Skeletal muscle cell (primary cell): ENCODE data around the gene LSM2.
"Not testable (repeated sequence)": the region's sequence is repeated elsewhere in the genome, so short reads cannot be mapped to it uniquely, and the experiment has no call there.

Experiments used
- DNase-seq: peaks from one replicate; pipeline ENCODE4 v3.0.0-alpha.2; 2010; ENCODE audit warnings: low read depth
- H3K4me3 ChIP-seq: 2 replicates; pipeline ENCODE4 v1.5.1; 2011; ENCODE audit warnings: low read depth, mild to moderate bottlenecking, control low read depth, low read length, moderate library complexity

The LSM2 gene

DNA sequence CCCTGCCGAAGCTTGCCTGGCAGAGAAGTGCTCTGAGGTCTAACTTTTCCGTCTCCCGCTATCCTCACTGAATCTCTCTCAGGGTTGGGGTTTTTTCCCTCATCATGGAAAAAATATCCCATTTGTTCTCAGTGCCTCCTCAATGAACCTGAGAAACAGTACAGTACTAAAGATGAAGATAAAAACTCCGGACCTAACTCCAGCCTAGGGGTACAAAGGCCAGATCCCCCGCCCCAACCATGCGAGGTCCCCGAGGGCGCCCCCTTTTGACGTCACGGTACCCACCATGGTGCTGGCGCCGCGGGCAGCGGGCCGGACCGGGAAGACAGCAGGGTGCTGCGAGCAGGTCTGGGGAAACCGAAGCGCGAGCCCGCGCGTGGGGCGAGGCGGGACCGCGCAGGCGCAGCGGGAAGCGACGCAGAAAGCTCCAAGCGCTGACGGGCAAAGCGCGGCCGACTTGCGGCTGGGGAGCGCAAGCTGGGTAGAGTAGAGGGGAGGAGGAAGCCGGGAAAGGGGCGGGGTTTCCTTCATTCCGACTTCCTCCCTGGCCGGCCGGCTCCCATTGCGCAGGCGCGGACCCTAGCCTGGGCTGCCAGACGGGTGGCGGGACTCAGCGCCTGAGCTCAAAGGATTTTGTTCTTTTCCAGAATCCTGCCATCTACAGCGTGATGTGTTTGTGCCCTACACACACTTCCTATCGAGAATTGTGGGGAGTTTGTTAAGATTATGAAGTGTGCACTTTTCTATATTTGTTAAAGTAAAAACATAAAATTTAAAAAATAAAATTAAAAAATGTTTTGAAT lies at the start of gene LSM2:
LSM2 (minus strand) TSS at position 497 of the 803 bp plus-strand sequence; CDS start at position 288, 209 bp downstream.
- DNase-seq, result peak; percentile 89
- H3K4me3 ChIP-seq, result peak within 1 kb of the TSS; percentile 85

DNA sequence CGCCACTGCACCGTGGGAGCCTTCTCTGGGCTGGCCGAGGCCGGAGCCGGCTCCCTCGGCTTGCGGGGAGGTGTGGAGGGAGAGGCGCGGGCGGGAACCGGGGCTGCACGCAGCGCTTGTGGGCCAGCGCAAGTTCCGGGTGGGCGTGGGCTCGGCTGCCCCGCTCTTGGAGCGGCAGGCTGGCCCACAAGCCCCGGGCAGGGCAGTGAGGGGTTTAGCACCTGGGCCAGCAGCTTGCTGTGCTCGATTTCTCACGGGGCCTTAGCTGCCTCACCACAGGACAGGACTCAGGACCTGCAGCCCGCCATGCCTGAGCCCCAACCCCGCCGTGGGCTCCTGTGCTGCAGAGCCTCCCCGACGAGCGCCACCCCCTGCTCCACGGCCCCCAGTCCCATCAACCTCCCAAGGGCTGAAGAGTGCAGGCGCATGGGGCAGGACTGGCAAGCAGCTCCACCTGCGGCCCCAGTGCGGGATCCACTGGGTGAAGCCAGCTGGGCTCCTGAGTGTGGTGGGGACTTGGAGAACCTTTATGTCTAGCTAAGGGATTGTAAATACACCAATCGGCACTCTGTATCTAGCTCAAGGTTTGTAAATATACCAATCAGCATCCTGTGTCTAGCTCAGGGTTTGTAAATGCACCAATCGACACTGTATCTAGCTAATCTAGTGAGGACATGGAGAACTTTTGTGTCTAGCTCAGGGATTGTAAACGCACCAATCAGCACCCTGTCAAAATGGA lies 45.4 kb upstream of the LSM2 start:
- not testable (repeated sequence) for DNase-seq, H3K4me3 ChIP-seq

DNA sequence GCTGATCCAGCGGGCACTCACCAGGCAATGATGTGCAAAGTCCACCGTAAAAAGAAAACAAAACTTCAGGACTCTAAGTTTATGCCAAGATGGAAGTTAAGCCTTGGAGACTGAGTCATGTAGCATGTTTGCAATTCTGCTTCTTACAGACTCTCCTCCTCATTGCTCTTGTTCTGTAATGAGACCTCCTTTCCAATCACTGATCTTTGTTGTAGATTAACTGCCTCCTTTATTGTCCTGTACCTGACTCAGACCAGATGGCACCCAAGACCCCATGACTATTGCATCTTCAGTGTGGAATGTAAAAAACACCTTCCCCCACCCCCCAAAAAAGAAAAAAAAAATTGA lies 44.7 kb upstream of the LSM2 start:
- DNase-seq, result no peak
- H3K4me3 ChIP-seq, result no peak overlapping the region

DNA sequence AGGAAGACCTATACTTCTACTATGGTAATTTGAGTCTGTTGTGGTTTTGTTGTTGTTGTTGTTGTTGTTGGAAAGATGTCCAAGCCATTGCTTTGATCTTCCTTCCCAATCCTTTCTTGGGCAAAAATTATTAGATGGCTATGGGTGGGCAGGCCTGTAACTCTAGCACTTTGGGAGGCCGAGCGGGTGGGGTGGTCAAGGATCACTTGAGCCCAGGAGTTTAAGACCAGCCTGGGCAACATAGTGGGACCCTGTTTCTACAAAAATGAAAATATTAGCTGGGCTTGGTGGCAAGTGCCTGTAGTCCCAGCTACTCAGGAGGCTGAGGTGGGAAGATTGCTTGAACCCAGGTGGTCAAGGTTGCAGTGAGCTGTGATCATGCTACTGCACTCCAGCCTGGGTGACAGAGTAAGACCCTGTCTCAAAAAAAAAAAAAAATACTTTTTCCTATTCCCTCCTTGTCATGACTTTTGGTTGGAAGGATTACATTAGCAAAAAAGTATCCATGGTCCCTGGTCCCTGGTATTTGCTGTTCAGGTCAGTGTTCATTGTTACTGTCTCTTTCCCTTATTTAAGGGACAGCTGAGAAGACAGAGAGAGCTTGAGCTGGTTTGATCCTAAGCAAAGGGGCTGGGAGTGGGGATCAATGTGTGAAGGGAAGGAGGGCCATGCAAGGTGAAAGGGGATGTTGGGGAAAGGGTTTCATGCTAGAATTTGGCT lies 44.2 kb upstream of the LSM2 start:
- no peak for DNase-seq
- H3K4me3 ChIP-seq, result no peak overlapping the region

DNA sequence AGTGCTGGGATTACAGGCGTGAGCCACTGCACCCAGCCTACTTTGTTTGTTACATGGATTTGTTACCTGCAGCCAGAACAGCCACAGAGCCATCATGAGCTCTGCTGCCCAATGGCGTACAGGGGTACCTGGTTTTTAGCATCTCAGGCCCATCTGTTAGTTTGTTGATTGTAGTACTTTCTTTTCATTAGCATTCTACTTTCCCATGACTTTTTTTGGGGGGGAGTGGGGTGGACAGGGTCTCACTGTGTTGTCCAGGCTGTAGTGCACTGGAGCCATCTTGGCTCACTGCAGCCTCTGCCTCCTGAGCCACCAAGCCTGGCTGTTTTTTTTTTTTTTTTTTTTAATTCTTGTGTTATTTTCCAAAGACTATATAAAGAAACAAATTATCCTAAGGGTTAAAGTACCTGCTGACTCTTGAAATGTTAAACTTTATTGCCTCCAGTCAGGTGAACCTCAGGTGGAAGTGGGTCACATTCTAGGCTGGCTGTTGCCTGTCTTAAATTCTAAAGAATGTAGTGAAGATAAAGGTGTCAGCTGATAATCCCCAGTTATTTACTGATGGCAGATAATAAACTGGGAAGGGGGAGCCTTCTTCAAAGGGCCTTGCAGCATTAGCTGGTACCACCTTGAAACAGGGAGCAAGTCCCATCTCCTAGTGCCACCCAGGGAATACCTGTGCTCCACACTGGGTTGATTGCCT lies 40.7 kb upstream of the LSM2 start:
- DNase-seq, result no peak
- H3K4me3 ChIP-seq, result no peak overlapping the region

DNA sequence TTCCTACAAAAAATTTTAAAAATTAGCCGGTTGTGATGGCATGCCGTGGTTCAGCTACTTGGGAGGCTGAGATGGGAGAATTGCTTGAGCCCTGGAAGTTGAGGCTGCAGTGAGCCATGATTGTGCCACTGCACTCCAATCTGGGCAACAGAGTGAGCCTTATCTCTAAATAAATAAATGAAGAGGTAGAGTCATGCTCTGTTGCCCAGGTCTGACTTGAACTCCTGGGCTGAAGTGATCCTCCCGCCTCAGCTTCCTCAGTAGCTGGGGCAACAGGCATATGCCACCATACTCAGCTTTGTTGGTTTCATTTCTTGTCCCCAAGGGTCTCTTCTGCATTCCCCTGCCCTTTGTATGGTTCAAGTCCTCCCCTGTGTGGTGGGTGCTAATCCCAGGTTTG lies 37.7 kb upstream of the LSM2 start:
- no peak overlapping the region for H3K4me3 ChIP-seq
- no peak for DNase-seq

DNA sequence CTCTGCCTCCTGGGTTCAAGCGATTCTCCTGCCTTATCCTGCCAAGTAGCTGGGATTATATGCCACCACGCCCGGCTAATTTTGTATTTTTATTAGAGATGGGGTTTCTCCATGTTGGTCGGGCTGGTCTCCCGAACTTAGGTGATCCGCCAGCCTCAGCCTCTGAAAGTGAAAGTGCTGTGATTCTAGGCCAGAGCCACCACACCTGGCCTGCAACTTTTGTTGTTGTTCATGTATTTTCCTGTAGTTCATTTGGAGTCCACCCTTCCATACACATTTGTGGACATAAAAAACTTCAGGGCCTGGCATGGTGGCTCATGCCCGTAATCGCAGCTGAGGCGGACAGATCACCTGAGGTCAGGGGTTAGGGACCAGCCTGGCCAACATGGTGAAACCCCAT lies 35.3 kb upstream of the LSM2 start:
- no peak for DNase-seq
- no peak overlapping the region for H3K4me3 ChIP-seq

DNA sequence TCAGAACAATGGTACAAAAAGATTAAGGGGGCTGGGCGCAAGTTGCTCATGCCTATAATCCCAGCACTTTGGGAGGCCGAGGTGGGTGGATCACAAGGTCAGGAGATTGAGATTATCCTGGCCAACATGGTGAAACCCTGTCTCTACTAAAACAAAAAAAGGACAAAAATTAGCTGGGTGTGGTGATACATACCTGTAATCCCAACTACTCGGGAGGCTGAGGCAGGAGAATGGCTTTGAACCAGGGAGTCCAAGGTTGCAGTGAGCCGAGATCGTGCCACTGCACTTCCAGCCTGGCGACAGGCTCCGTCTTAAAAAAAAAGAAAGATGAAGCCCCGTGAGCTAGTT lies 33.0 kb upstream of the LSM2 start:
- DNase-seq, H3K4me3 ChIP-seq: not testable (repeated sequence)

DNA sequence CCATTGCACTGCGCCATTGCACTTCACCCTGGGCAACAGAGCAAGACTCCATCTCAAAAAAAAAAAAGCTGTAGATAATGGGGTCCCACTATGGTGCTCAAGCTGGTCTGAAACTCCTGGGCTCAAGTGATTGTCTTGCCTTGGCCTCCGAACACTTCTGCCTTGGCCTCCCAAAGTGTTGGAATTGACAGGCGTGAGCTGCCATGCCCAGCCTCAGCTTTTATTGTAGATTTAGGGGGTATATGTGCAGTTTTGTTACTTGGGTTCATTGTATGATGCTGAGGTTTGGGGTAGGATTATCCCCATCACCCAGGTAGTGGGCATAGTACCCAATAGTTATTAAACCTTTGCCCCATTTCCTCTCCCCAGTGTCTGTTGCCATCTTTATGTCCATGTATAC lies 32.2 kb upstream of the LSM2 start:
- H3K4me3 ChIP-seq, result no peak overlapping the region
- no peak for DNase-seq

DNA sequence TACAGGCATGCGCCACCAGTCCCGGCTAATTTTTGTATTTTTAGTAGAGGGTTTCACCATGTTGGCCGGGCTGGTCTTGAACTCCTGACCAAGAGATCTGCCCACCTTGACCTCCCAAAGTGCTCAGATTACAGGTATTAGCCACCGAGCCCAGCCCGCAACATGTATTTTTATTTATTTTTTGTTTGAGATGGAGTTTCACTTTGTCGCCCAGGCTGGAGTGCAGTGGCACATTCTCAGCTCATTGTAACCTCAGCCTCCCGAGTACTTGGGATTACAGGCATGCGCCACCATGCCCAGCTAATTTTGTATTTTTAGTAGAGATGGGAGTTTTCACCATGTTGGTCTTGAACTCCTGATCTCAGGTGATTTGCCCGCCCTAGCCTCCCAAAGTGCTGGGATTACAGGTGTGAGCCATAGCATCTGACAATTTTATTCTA lies 31.4 kb upstream of the LSM2 start:
- not testable (repeated sequence) for DNase-seq, H3K4me3 ChIP-seq

DNA sequence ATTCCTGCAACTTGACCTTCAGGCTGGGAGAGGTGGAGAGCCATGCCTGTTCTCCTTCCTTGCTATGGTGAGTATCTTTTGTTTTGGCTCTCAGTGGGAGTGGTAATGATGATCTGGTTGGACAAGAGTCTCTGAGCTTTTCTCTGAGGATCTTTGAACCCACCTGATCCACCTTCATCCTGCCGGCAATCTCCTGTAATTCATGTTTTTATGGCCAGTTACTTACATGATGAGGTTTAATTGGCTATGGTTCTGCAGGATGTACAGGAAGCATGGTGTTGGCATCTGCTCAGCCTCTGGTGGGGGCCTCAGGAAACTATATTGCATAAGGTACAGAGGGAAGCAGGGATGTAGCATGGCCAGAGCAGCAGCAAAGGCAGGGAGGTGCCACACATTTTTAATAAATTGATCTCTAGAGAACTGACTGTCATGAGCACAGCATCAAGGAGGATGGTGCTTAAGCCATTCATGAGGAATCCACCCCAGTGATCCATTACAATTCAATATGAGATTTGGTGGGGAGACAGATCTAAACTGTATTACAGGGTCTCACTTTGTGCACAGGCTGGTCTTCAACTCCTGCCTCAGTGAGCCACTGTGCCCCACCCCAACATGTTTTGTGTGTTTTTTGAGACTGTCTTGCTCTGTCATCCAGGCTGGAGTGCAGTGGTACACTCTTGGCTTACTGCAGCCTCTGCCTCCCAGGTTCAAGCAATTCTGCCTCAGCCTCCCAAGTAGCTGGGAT lies 30.8 kb upstream of the LSM2 start:
- H3K4me3 ChIP-seq, result peak overlapping the region; percentile 89
- no peak for DNase-seq

DNA sequence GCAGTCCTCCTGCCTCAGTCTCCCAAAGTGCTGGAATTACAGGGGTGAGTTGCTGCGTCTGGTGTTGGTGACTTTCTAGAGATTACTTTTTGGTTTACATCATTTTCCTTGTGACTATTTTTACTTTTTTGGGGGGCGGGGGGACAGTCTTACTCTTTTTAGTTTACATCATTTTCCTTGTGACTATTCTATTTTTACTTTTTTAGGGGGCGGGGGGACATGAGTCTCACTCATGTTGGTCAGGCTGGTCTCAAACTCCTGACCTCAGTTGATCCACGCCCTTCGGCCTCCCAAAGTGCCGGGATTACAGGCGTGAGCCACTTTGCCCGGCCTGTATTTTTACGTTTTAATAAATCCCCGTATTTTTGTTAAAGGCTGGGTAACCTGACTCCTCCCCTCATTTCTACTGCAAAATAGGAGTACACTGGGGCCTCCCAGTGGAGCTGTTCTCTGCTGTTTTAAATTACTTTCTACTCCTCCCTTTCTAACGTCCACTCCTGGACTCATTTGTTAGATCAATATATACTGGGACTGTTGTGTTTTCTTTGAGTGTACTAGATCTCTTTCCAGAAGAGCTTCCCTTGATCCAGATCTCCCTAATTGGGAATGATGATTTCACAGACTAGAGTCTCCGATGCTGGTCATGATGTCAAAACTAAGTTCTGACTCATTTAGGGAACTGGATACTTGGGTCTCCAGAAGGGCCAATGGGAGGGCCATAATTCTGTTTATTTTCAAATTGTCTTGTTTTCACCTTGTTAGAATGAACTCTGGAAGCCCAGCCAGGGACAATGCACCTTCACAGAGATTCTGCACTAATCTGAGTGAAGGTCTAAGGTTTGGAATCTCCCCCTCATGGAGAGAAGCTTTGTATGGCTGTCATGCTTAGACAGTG lies 30.0 kb upstream of the LSM2 start:
- H3K4me3 ChIP-seq, result peak overlapping the region; percentile 89
- DNase-seq, result no peak

DNA sequence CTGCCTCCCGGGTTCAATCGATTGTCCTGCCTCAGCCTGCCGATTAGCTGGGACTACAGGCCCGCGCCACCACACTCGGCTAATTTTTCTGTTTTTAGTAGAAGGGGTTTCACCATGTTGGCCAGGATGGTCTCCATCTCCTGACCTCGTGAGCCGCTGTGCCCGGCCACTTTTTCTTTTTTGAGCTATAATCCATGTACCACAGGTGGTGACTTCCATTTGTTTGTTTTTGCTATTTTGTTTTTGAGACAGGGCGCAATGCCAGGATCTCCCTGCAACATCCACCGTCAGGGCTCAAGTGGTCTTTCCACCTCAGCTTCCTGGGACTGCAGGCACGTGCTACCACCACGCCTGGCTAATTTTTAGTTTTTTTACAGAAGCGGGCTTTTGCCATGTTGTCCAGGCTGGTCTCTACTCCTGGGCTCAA lies 29.3 kb upstream of the LSM2 start:
- DNase-seq, result no peak
- H3K4me3 ChIP-seq, result peak overlapping the region; percentile 89

DNA sequence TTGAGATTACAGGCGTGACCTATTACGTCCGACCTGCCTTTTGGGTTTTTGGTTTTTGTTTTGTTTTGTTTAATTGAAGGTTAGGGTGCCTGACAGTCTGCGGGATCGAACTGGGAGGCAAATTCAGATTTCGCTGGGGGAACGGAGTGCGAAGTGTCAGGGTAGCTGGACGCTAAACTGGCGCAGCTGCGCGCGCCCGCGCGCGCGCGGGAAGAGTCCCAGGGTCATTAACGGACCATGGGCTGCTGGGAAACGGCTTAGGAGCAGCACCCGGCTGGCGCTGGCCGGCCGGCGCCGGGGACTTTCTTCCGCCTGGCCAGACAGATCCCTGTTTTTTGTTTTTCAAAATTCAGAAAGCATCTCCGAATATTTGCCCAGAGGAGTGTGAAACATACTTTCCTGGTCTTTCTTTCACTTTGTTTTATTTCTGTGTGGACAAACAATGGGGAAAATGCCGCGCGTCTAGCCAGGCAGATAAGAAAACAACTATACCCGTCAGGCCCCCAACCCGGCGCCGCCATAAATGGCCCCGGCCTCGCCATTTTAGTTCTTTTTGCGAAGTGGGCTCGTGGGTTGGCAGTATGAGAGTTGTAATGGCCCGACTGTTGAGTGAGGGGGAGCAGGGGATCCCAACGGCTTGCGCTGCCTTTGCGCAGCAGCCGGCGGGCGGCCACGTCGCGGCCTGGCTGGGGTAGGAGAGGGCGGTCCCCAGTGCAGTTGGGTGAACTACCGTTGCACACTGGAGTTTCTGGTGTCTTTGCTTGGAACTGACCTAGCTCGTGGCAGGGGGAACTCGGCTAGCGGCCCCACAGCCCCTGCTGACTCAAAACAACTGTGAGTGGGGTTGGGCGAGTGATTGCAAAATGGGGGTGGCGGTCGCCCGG lies 27.8 kb upstream of the LSM2 start:
- DNase-seq, result peak; percentile 55
- H3K4me3 ChIP-seq, result peak overlapping the region; percentile 89

DNA sequence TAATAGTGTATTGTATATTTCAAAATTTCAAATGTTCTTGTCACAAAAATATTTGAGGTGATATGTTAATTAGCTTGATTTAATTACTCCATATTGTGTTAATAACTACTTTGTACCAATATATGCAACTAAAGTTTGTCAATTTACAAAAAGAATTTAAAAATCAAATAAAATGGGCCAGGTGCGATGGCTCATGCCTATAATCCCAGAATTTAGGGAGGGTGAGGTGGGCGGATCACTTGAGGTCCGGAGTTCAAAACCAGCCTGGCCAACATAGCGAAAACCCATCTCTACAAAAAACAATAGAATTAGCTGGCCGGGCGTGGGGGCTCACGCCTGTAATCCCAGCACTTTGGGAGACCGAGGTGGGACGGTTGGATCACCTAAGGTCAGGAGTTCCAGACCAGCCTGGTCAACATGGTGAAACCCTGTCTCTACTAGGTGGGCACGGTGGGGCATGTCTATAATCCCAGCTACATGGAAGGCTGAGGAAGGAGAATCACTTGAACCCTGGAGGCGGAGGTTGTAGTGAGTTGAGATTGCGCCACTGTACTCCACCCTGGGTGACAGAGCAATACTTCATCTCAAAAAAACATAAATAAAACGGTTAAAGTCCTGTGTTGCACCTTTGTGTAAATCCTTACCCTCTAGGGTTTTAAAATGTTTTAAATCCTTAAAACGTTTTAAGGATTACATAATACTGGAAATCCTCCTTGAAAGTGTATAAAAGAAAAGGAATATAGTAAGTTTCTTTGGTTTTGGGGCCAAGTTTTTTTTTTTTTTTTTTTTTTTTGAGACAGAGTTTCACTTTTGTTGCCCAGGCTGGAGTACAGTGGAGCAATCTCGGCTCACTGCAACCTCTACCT lies 24.8 kb upstream of the LSM2 start:
- H3K4me3 ChIP-seq, result peak overlapping the region; percentile 55
- no peak for DNase-seq

DNA sequence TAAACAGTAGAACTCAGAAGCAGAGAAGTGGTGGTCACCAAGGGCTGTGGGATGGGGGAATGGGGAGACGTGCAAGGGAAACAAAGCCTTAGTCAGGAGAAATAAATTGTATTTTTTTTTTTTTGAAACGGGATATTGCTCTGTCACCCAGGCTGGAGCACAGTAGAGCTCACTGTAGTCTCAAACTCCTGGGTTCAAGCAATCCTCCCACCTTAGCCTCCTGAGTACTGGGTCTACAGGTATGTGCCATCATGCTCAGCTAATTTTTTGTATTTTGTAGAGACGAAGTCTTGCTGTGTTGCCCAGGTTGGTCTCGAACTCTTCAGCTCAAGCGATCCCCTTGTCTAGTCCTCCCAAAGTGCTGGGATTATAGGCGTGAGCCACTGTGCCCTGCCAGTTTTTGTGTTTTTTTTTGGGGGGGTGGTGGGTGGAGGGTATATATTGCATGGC lies 24.1 kb upstream of the LSM2 start:
- H3K4me3 ChIP-seq, result peak overlapping the region; percentile 55
- DNase-seq, result no peak
